Lower leg skin (tissue), 3 donors: Measurements from ENCODE around the gene HTR2B.

Source experiments
- CTCF ChIP-seq, 3 donors: fragments of 450-650 bp; IDR thresholded peaks; one replicate each; pipeline ENCODE4 v1.5.1; 2016; ENCODE audit warnings: antibody characterized with exemption in 3 of 3, mild to moderate bottlenecking in 3 of 3, moderate library complexity in 2 of 3
- POLR2A ChIP-seq, 2 donors: fragments of 450-650 bp; IDR thresholded peaks; one replicate each; pipeline ENCODE4 v1.6.1; 2016 to 2017; ENCODE audit warnings: antibody characterized with exemption in 2 of 2, mild to moderate bottlenecking in 1 of 2, moderate library complexity in 1 of 2

GRCh38 chr2:231084565-231084964 is 40.3 kb downstream of the HTR2B start:
- no peak for TF ChIP-seq POLR2A (IDR thresholded peaks at IDR 0.05)
- no peak for TF ChIP-seq CTCF (IDR thresholded peaks at IDR 0.05)
